Subcutaneous abdominal adipose tissue (tissue), 5 donors: Measurements from ENCODE around the gene FRMD5.
"Not testable (repeated sequence)": the region's sequence is repeated elsewhere in the genome, so short reads cannot be mapped to it uniquely, and the experiment has no call there.

Source experiments
- H3K27ac ChIP-seq: one replicate; pipeline ENCODE4 v1.7.0; 2013; ENCODE audit warnings: low read depth, mild to moderate bottlenecking, inconsistent platforms, low read length, moderate library complexity
- H3K27me3 ChIP-seq, 5 donors: one replicate each; pipeline ENCODE4 v1.7.0; 2013; ENCODE audit warnings: low read length in 5 of 5, inconsistent platforms in 1 of 5; ENCODE audit not compliant: control insufficient read depth in 5 of 5, insufficient read depth in 4 of 5
- H3K36me3 ChIP-seq, 5 donors: one replicate each; pipeline ENCODE4 v1.7.0; 2013; ENCODE audit warnings: low read length in 5 of 5; ENCODE audit not compliant: control insufficient read depth in 5 of 5, insufficient read depth in 5 of 5
- H3K4me1 ChIP-seq, 5 donors: one replicate each; pipeline ENCODE4 v1.7.0; 2013; ENCODE audit warnings: low read length in 5 of 5, mild to moderate bottlenecking in 3 of 5, moderate library complexity in 1 of 5; ENCODE audit not compliant: control insufficient read depth in 5 of 5, insufficient read depth in 5 of 5
- H3K4me3 ChIP-seq, 5 donors: one replicate each; pipeline ENCODE4 v1.7.0; 2013; ENCODE audit warnings: low read length in 5 of 5, low read depth in 1 of 5
- H3K9ac ChIP-seq, 5 donors: one replicate each; pipeline ENCODE4 v1.7.0; 2013; ENCODE audit warnings: low read length in 5 of 5, mild to moderate bottlenecking in 4 of 5, moderate library complexity in 3 of 5
- H3K9me3 ChIP-seq, 5 donors: one replicate each; pipeline ENCODE4 v1.7.0; 2013; ENCODE audit warnings: low read length in 5 of 5; ENCODE audit not compliant: control insufficient read depth in 5 of 5
- donor health status: healthy.
- donor health status: healthy.
- donor health status: healthy.
- donor health status: healthy.
- donor health status: healthy.

Gene FRMD5

GRCh38 chr15:44028349-44028748, 166.7 kb downstream of the FRMD5 start:
- H3K27me3 ChIP-seq = no peaks in the 10 kb centered on the region
- H3K36me3 ChIP-seq = no peaks in the 10 kb centered on the region
- no peaks in the 10 kb centered on the region for H3K9me3 ChIP-seq
- H3K9ac ChIP-seq = no peak overlapping the region
- no peak overlapping the region for H3K27ac ChIP-seq
- H3K4me1 ChIP-seq = peaks cover 0 to 19% (median 6%) of the 10 kb centered on the region in 5 donors
- H3K4me3 ChIP-seq = no peak overlapping the region

GRCh38 chr15:44024155-44024554, 170.9 kb downstream of the FRMD5 start:
- Histone ChIP-seq H3K27ac (no peak overlapping the region), H3K9ac (no peak overlapping the region), H3K4me1 (peaks cover 0 to 4% (median 1%) of the 10 kb centered on the region in 5 donors), H3K9me3 (no peaks in the 10 kb centered on the region), H3K4me3 (no peak overlapping the region), H3K27me3 (no peaks in the 10 kb centered on the region), H3K36me3 (no peaks in the 10 kb centered on the region)

- Histone ChIP-seq H3K4me1 (no peaks in the 10 kb centered on the region), H3K27me3 (no peaks in the 10 kb centered on the region), H3K36me3 (no peaks in the 10 kb centered on the region), H3K27ac (no peak overlapping the region), H3K9ac (no peak overlapping the region), H3K9me3 (no peaks in the 10 kb centered on the region), H3K4me3 (no peak overlapping the region)
Measured at GRCh38 chr15:44023176-44023575, 171.9 kb downstream of the FRMD5 start.

GRCh38 chr15:44018151-44018550, 176.9 kb downstream of the FRMD5 start:
- no peaks in the 10 kb centered on the region for H3K9me3 ChIP-seq
- no peak overlapping the region for H3K9ac ChIP-seq
- no peak overlapping the region for H3K27ac ChIP-seq
- H3K36me3 ChIP-seq = no peaks in the 10 kb centered on the region
- peaks cover 0 to 15% (median 2%) of the 10 kb centered on the region in 5 donors for H3K4me1 ChIP-seq
- no peak overlapping the region for H3K4me3 ChIP-seq
- no peaks in the 10 kb centered on the region for H3K27me3 ChIP-seq

- Histone ChIP-seq H3K9me3 (no peaks in the 10 kb centered on the region), H3K4me3 (no peak overlapping the region), H3K36me3 (no peaks in the 10 kb centered on the region), H3K27ac (peak overlapping the region; percentile 10), H3K9ac (no peak overlapping the region), H3K27me3 (no peaks in the 10 kb centered on the region), H3K4me1 (peaks cover 0 to 15% (median 2%) of the 10 kb centered on the region in 5 donors)
Measured at GRCh38 chr15:44015545-44016305, 179.3 kb downstream of the FRMD5 start.

GRCh38 chr15:44011238-44011854, 183.7 kb downstream of the FRMD5 start:
- no peaks in the 10 kb centered on the region for H3K36me3 ChIP-seq
- H3K27ac ChIP-seq = no peak overlapping the region
- no peak overlapping the region for H3K4me3 ChIP-seq
- no peaks in the 10 kb centered on the region for H3K9me3 ChIP-seq
- H3K4me1 ChIP-seq = peaks cover 0 to 19% (median 2%) of the 10 kb centered on the region in 5 donors
- no peaks in the 10 kb centered on the region for H3K27me3 ChIP-seq
- H3K9ac ChIP-seq = no peak overlapping the region

- H3K27me3 ChIP-seq = no peaks in the 10 kb centered on the region
- no peaks in the 10 kb centered on the region for H3K9me3 ChIP-seq
Measured at GRCh38 chr15:44010089-44010488, 185.0 kb downstream of the FRMD5 start.

GRCh38 chr15:44009038-44009437, 186.0 kb downstream of the FRMD5 start:
- no peaks in the 10 kb centered on the region for H3K27me3 ChIP-seq
- peaks cover 0 to 6% (median 0%) of the 10 kb centered on the region in 5 donors for H3K4me1 ChIP-seq
- no peaks in the 10 kb centered on the region for H3K36me3 ChIP-seq
- H3K27ac ChIP-seq = no peak overlapping the region
- no peak overlapping the region for H3K9ac ChIP-seq
- H3K4me3 ChIP-seq = no peak overlapping the region
- no peaks in the 10 kb centered on the region for H3K9me3 ChIP-seq

More at GRCh38 chr15:44010089-44010488, 185.0 kb downstream of the FRMD5 start:
- Histone ChIP-seq H3K4me1 (peaks cover 0 to 8% (median 0%) of the 10 kb centered on the region in 5 donors), H3K27ac (no peak overlapping the region), H3K36me3 (no peaks in the 10 kb centered on the region), H3K9ac (no peak overlapping the region), H3K4me3 (no peak overlapping the region)

GRCh38 chr15:44000248-44000647, 194.8 kb downstream of the FRMD5 start:
- not testable (repeated sequence) for H3K4me3 ChIP-seq, H3K36me3 ChIP-seq, H3K27me3 ChIP-seq, H3K4me1 ChIP-seq, H3K9me3 ChIP-seq, H3K27ac ChIP-seq, H3K9ac ChIP-seq

- no peaks in the 10 kb centered on the region for H3K9me3 ChIP-seq
- no peak overlapping the region for H3K27ac ChIP-seq
- H3K4me3 ChIP-seq = peak overlapping the region in 2 of 5 donors; percentile 8 to 9
- H3K27me3 ChIP-seq = no peaks in the 10 kb centered on the region
- no peaks in the 10 kb centered on the region for H3K36me3 ChIP-seq
- H3K9ac ChIP-seq = no peak overlapping the region
- peaks cover 0 to 4% (median 3%) of the 10 kb centered on the region in 5 donors for H3K4me1 ChIP-seq
Measured at GRCh38 chr15:43998607-43999006, 196.5 kb downstream of the FRMD5 start.
